Spleen (tissue), 11 donors: ENCODE results near the gene ICE2. TPM values are rescaled to one million over a fixed set of nuclear protein-coding genes. Genes with fewer than 3 reads are reported as not detected.

Source experiments
- DNase-seq: peaks from one replicate; pipeline ENCODE4 v3.0.0-alpha.2; 2020
- H3K27ac ChIP-seq, 8 donors: fragments of 200-600 bp; sonication (generic) in 7 of 8; 1 replicate in 4 of 8; 2 replicates in 4 of 8; pipeline versions ENCODE4 v1.5.0 to v1.8.0; 2016 to 2021; ENCODE audit warnings: inconsistent platforms in 4 of 8, mild to moderate bottlenecking in 4 of 8, moderate library complexity in 1 of 8
- H3K27me3 ChIP-seq, 7 donors: fragments of 200-600 bp; sonication (generic) in 6 of 7; replicated peaks in 1 of 7; 1 replicate in 4 of 7; 2 replicates in 3 of 7; pipeline versions ENCODE4 v1.5.0 to v1.8.0; 2016 to 2021; ENCODE audit warnings: inconsistent platforms in 3 of 7, mild to moderate bottlenecking in 1 of 7
- H3K36me3 ChIP-seq, 6 donors: fragments of 200-600 bp; sonication (generic) in 5 of 6; 1 replicate in 4 of 6; 2 replicates in 2 of 6; pipeline versions ENCODE4 v1.5.0 to v1.8.0; 2016 to 2021; ENCODE audit warnings: inconsistent platforms in 2 of 6
- H3K4me1 ChIP-seq, 6 donors: fragments of 200-600 bp; sonication (generic) in 5 of 6; 1 replicate in 3 of 6; 2 replicates in 3 of 6; pipeline versions ENCODE4 v1.5.0 to v1.8.0; 2016 to 2021; ENCODE audit warnings: inconsistent platforms in 3 of 6
- H3K4me3 ChIP-seq, 8 donors: fragments of 200-600 bp; sonication (generic) in 7 of 8; 1 replicate in 4 of 8; 2 replicates in 4 of 8; pipeline versions ENCODE4 v1.5.0 to v1.8.0; 2016 to 2021; ENCODE audit warnings: inconsistent platforms in 4 of 8, mild to moderate bottlenecking in 4 of 8, moderate library complexity in 2 of 8
- H3K9me3 ChIP-seq, 8 donors: fragments of 200-600 bp; sonication (generic) in 7 of 8; 1 replicate in 4 of 8; 2 replicates in 4 of 8; pipeline versions ENCODE4 v1.5.0 to v1.8.0; 2016 to 2021; ENCODE audit warnings: inconsistent platforms in 4 of 8
- CTCF ChIP-seq, 11 experiments: fragments of 200-600 bp in 7 of 11; fragments of 450-650 bp in 4 of 11; sonication (generic) in 4 of 11; IDR thresholded peaks in 8 of 11; conservative IDR thresholded peaks in 3 of 11; 1 replicate in 7 of 11; 2 replicates in 4 of 11; pipeline versions ENCODE4 v1.4.0 to v1.8.0; 2016 to 2021; ENCODE audit warnings: antibody characterized with exemption in 11 of 11, inconsistent platforms in 4 of 11, mild to moderate bottlenecking in 1 of 11
- POLR2A ChIP-seq, 3 donors: fragments of 450-650 bp; IDR thresholded peaks; one replicate each; pipeline ENCODE4 v1.5.1; 2017; ENCODE audit warnings: antibody characterized with exemption in 3 of 3, mild to moderate bottlenecking in 1 of 3
- POLR2AphosphoS5 ChIP-seq, 3 donors: sonication (generic); formaldehyde crosslinking; IDR thresholded peaks; one replicate each; pipeline ENCODE4 v1.5.1; 2017; ENCODE audit warnings: antibody characterized with exemption in 3 of 3
- WGBS, 5 donors: extraction: QIAGEN DNeasy Blood & Tissue Kit in 3 of 5; methylation state at CpG; one replicate each; pipeline versions ENCODE4 v1.1.5 to v1.1.7; 2013 to 2018; 5-methylcytosine and 5-hydroxymethylcytosine counted together
- intact Hi-C: fragments of 100-400 bp; cut with DNase I; formaldehyde crosslinking; loops from one replicate; pipeline ENCODE4 v1.15.0; 2023; ENCODE audit warnings: low total_unique reads
- polyA plus RNA-seq, 3 donors: library from polyadenylated mRNA; stranded (reverse); fragments of 200-250 nt; gene quantifications; one replicate each; pipeline ENCODE4 v1.2.1, GENCODE V29; 2013
- total RNA-seq, 7 donors: library from RNA; depleted of rRNA in 3 of 7; stranded (reverse); fragments of >200 nt in 3 of 7; fragmentation: NEBNext Ultra II Directional in 4 of 7; extraction: Animal tissue kit (Norgen Biotek cat#: 25700) in 4 of 7; gene quantifications; one replicate each; pipeline versions ENCODE4 v1.1.0 to v1.2.1, GENCODE V29; 2016 to 2021
- donor health status: healthy with polysubstance abuse.
- donor health status: DM: no; HTN: no; CAD: no; lungs with moderate emphysema.
- donor health status: DM: no; HTN: no; CAD: no.
- donor health status: Bipolar disorder and iron deficiency.
- donor health status: healthy.
- donor health status: DM: no; HTN: no; CAD: no.
- donor health status: DM: yes; HTN: yes; CAD: no.

Gene ICE2
- total and polyA plus RNA-seq, 10 donors = 15.8 to 66.4 (median 46.9) TPM

- WGBS, 5 donors = 39 to 47% (median 42%) methylated on average over 10 of the region's 10 CpGs
Measured at GRCh38 chr15:60479361-60480110, 594 bp upstream of the ICE2 start.

GRCh38 chr15:60477916-60478565 lies 901 bp downstream of the ICE2 start:
- no peak for TF ChIP-seq POLR2A (IDR thresholded peaks at IDR 0.05)
- TF ChIP-seq CTCF (IDR thresholded peaks at IDR 0.05 in 8 of 11, conservative IDR thresholded peaks at IDR 0.05 in 3 of 11) = no peak
- no peak for TF ChIP-seq POLR2AphosphoS5 (IDR thresholded peaks at IDR 0.05)
- no peak for DNase-seq
- WGBS, 5 donors = 11 to 15% (median 13%) methylated on average over 9 of the region's 9 CpGs
- peak overlapping the region; percentile 57 to 90 (median 76) for H3K4me3 ChIP-seq
- H3K4me1 ChIP-seq = peaks cover 22 to 64% (median 47%) of the 10 kb centered on the region in 6 donors
- no peaks in the 10 kb centered on the region for H3K27me3 ChIP-seq
- H3K9me3 ChIP-seq = no peaks in the 10 kb centered on the region
- H3K27ac ChIP-seq = peak overlapping the region; percentile 85 to 96 (median 92)
- H3K36me3 ChIP-seq = peaks cover 0 to 30% (median 11%) of the 10 kb centered on the region in 6 donors
- intact Hi-C loops = no loop called here

More at GRCh38 chr15:60479361-60480110, 594 bp upstream of the ICE2 start:
- Histone ChIP-seq H3K27me3 (no peaks in the 10 kb centered on the region), H3K27ac (peak overlapping the region; percentile 85 to 96 (median 92)), H3K9me3 (no peaks in the 10 kb centered on the region), H3K4me3 (peak overlapping the region; percentile 57 to 90 (median 76)), H3K4me1 (peaks cover 22 to 57% (median 45%) of the 10 kb centered on the region in 6 donors), H3K36me3 (peaks cover 0 to 15% (median 1%) of the 10 kb centered on the region in 6 donors)
- DNase-seq = no peak
- no peak for TF ChIP-seq POLR2AphosphoS5 (IDR thresholded peaks at IDR 0.05)
- TF ChIP-seq POLR2A (IDR thresholded peaks at IDR 0.05) = no peak
- peak in 1 of 11 experiments; percentile 1 for TF ChIP-seq CTCF (IDR thresholded peaks at IDR 0.05 in 8 of 11, conservative IDR thresholded peaks at IDR 0.05 in 3 of 11)
- intact Hi-C loops = no loop called here

GRCh38 chr15:60477164-60477563 lies 1.8 kb downstream of the ICE2 start:
- TF ChIP-seq POLR2AphosphoS5 (IDR thresholded peaks at IDR 0.05) (no peak), CTCF (IDR thresholded peaks at IDR 0.05 in 8 of 11, conservative IDR thresholded peaks at IDR 0.05 in 3 of 11) (no peak)
- DNase-seq = no peak
- H3K4me1 ChIP-seq = peaks cover 22 to 65% (median 47%) of the 10 kb centered on the region in 6 donors
- intact Hi-C loops = no loop called here
- H3K9me3 ChIP-seq = no peaks in the 10 kb centered on the region
- WGBS, 5 donors = 81 to 96% (median 93%) methylated on average over 1 of the region's 1 CpG
- no peaks in the 10 kb centered on the region for H3K27me3 ChIP-seq
- peaks cover 0 to 38% (median 15%) of the 10 kb centered on the region in 6 donors for H3K36me3 ChIP-seq
- no peak overlapping the region for H3K4me3 ChIP-seq
- no peak overlapping the region for H3K27ac ChIP-seq

- DNase-seq = no peak
- Histone ChIP-seq H3K36me3 (peaks cover 0 to 38% (median 15%) of the 10 kb centered on the region in 6 donors), H3K4me3 (no peak overlapping the region), H3K9me3 (no peaks in the 10 kb centered on the region), H3K27me3 (no peaks in the 10 kb centered on the region), H3K27ac (no peak overlapping the region), H3K4me1 (peaks cover 22 to 69% (median 47%) of the 10 kb centered on the region in 6 donors)
- 67 to 80% (median 75%) methylated on average over 3 of the region's 3 CpGs for WGBS, 5 donors
- TF ChIP-seq POLR2A (IDR thresholded peaks at IDR 0.05) (no peak), POLR2AphosphoS5 (IDR thresholded peaks at IDR 0.05) (no peak), CTCF (IDR thresholded peaks at IDR 0.05 in 8 of 11, conservative IDR thresholded peaks at IDR 0.05 in 3 of 11) (no peak)
- intact Hi-C loops = no loop called here
Measured at GRCh38 chr15:60476713-60477112, 2.2 kb downstream of the ICE2 start.
